HG02970 (cell line): ENCODE data around the gene MFAP4.
"Not testable (repeated sequence)": the region's sequence is repeated elsewhere in the genome, so short reads cannot be mapped to it uniquely, and the experiment has no call there.

Experiments
- ATAC-seq: cut with Tn5 transposase; IDR thresholded peaks from one replicate; pipeline ENCODE4 v1.9.1; 2021; ENCODE audit warnings: mild to moderate bottlenecking, moderate library complexity, moderate number of reproducible peaks; ENCODE audit not compliant: unreplicated experiment, low FRiP score

MFAP4 gene

DNA sequence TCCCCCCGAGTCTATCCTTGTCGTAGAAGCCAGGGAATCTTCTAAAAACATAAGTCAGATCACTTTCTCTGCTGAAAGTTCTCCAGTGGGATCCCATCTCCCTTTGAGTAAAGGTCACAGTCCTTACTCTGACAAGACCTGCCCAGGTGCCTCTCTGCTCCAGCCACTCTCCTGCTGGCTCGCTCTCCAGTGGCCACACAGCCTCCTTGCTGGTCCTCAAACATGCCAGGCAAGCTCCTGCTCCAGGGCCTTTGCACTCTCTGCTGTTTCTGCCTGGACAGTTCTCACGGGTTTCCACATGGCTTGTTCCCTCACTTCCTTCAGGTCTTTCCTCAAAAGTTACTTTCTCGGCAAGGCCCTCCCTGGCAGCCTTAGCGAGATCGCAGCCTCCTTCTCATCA lies 27.8 kb downstream of the MFAP4 start:
- no peak for ATAC-seq

DNA sequence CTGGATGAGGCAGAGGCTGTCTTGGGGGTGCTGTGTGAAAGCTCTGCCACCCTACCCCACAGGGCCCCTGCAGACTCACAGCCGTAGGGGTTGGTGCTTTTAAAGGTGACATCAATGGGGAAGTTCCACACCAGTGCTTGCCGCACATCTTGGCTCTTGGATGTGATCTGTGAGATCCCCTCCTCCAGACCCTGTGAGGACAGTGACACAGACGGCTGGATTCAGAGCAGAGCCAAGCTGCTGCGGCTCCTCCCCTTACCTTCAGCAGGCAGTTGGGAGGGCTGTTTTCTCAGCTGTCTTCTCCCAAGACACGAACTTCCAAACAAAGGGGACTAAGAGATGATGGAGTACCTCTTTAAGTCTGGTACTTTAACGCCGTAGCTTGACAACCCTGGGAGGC lies 29.2 kb downstream of the MFAP4 start:
- no peak for ATAC-seq

DNA sequence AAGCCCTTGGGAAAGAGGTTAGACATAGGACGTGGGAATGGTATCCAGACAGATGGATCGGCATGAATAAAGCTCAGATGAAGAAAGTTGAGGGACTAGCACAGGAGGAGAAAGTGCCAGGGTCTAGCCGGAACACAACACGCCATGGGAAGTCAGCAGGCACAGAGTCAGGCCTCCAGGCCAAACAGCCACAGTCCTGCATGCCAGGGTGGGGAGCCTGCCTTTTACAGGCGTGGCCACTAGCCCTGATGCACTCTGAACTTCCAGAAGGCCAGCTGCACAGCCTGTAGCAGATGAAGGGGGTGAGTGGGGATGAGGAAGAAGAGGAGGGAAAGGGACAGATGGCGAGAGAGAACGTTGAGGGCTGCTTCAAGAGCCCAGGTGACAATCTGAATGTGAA lies 29.6 kb downstream of the MFAP4 start:
- ATAC-seq = no peak

- no peak for ATAC-seq
These were observed 32.2 kb downstream of the MFAP4 start for GRCh38 chr17:19354748-19355147.

- not testable (repeated sequence) for ATAC-seq
These were observed 33.6 kb downstream of the MFAP4 start for GRCh38 chr17:19353401-19353800.

DNA sequence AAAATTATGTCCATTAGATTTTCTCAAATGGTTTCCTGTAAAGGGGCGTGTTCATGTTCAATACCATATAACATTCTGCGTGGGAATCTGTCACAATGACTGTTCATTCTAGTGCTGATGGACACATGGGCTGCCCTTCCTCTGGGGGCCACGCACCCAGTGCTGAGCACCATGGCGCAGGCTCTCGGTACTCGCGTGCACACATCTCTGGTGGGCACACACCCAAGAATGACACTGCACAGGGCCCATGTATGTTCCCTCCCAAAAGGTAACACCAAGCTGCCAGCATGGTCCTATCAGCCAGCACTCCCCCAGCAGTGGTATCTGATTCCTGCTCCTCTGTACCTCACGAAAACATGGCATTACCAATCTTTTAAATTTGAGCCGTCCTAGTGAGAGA lies 38.2 kb downstream of the MFAP4 start:
- no peak for ATAC-seq

- no peak for ATAC-seq
These were observed 38.8 kb downstream of the MFAP4 start for GRCh38 chr17:19348081-19348650.

DNA sequence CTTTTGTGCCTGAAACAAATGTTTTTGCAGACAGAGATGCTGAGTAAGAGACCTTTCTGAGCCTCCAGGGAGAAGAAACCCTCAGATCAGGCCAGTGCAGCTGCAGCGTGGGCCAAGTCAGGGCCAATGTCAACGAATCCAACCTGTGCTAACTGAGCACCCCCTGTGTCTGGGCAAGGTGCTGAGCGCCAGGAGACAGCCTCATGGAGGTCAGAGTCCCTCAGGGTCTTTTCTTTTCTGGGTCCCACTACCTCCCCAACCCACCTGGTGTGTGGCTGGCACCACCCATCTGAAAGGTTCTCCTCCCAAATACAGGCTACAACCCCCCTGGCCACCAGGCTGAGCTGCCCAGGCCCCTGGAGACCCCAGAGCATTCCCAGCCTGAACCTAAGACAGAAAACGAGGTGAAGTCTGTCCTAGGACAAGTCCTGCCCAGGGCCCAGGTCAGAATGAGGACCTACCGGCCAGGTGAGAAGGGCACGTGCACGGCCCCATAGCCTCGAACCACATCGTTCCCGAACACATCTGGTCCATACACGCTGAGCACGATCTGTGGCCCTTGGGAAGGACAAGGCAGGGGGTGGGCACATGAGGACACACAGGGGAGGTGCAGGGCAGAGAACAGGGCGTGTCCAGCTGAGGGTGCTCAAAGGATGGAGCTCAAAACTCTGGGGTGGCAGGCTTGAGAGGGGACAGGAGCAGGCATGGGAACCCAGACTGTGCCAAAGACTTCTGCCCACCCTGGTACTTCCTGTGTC lies 39.5 kb downstream of the MFAP4 start:
- ATAC-seq = no peak

DNA sequence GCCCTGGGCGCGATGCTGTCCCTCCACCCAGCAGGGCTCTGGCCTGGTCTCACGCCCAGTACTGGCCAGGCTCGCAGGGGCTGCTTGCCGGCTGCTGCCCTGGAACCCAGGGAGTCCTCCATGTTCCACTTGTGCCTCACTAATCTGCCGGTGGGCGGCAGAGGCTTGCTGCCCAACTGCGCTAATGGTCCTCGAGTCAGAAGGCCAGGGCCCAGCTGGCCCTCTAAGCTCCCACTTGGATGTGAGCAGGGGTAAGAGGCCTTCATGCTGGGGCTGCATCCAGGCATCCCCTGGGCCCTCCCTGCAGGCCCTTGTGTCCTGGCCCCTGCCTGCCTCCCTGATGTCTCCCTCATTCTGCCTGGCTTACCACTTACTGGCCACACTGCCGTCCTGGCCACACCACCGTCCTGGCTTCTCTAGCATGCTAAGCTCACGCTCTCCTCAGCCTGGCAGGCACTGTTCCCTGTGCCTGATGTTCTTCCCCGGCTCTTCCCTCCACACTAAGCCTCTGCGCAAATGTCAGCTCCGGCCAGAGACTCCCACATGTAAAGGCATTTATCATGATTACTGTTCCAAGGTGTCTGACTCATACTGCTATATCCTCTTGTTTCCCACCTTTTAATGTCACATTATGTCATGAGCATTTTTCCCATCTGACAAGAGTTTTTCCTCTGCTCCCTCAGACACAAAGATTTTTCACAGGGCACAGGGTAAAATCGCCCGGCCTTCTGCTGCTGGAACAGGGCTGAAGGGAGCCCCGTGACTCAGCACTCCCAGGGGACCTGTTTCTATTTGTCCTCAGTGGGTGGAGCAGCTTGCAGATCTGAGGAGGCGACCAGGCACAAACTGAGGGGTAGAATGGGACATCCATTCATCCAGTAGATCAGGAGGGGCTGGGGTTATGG lies 40.4 kb downstream of the MFAP4 start:
- no peak for ATAC-seq

GRCh38 chr17:19345486-19346350 lies 41.3 kb downstream of the MFAP4 start:
- ATAC-seq = no peak

- ATAC-seq = no peak
These were observed 41.9 kb downstream of the MFAP4 start for GRCh38 chr17:19345067-19345460.

DNA sequence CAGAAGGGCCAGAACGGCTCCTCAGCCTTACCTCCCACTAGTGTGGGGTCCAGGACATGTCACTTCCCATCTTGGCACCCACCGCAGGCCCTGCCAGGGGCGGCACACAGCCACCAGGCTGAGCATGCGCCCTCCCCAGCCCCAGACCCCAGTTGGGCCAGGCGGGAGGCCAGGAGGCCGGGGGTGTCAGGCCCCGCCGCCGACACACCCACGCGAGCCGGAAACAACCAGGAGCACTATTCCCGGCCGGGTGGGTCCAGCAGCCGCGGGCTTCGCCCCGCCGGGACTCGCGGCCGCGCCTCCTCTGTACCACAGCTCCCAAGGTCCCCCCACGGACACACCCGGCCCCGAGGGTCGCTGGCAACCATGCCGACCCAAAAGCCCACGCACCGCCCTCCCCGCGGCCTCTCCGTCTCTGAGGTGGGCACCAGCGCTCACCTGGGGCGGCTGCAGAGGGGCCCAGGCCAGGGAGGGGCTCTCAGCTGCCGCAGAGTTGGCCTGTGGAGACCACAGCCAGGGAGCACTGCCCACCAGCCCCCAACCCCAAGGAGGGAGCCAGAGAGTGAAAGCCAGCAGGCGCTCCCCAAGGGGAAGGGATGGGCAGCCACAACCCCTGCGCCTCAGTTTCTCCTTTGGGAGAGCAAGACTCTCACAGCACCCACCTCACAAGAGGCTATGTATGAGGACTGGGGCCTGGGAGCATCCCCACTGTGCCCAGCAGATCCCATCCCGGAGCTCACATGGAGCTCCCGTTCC lies 42.5 kb downstream of the MFAP4 start:
- no peak for ATAC-seq

- no peak for ATAC-seq
These were observed 43.3 kb downstream of the MFAP4 start for GRCh38 chr17:19343671-19344151.

GRCh38 chr17:19343256-19343630 lies 43.7 kb downstream of the MFAP4 start:
- no peak for ATAC-seq

GRCh38 chr17:19342611-19343255 lies 44.3 kb downstream of the MFAP4 start:
- no peak for ATAC-seq

DNA sequence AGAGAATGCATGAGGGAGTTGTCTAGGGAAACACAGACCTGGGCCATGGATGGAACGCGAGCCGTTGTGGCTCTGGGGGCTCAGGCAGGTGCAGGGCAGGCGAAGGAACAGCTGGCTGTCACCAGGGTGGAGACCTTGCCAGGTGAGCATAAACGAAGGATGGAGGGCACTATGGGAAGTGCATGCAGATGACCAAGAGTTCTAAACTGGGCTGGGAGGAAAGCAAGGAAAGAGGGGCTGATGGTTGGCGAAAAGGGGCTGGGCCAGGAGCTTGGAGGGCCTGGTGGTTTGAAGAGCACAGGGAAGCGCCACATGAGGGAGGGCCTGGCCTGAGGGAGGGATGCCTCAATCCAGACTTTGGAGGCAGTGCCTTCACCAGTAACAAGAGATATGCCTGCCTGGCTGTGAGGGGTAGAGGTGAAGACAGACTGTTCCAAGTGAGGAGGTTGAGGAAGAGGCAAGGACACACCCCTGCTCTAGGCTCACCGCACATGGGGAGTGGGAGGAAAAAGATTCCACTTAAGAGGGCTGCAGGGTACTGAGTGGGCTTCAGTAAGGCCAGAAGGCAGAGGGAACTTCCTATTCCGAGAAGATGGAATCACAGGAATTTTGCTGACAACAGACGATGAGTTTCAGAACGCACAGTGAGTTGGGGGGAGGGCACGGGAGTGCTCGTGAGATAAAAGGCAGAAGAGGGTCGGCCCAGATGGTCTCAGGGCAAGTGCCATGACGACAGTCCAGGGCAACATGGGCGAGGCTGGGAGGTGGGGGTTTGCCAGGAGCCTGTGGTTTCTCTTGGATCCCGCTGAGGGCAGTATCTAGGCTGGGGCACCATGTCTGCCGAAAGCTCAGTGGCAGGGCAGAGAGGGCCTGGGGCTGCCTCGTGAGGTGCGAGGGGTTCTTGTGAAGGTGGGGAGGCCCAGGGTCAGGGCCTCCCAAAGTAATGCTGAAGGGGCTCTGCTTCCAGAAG lies 45.1 kb downstream of the MFAP4 start:
- no peak for ATAC-seq

- no peak for ATAC-seq
These were observed 45.8 kb downstream of the MFAP4 start for GRCh38 chr17:19341211-19341631.

DNA sequence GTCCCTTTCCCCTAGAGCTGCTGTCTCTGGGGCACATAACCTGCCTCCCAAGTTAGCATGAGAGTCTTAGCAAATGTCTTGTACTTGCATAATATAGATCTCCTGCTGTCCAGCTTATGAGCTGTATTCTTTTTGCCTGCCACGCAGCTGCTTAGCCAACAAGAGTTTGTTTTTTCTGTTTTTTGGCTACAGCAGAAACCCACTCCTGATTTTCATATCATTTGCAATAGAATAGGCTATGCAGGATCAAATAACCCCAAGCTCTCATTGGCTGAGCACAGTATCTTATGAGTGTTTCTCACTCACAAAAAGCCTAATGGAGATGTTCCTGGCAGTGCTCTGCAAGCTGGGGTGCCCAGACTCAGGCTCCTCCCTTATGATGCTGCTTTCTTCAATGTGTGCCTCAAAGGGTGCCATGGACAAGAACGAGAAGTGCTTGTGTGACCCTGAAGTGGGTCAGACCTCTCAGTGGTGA lies 47.6 kb downstream of the MFAP4 start:
- no peak for ATAC-seq
